HEK293T (cell line): Measurements from ENCODE around the gene PRKG1.

ENCODE experiments used
- ARNT ChIP-seq: fragments of 450-650 bp; IDR thresholded peaks from 2 replicates; pipeline ENCODE4 v1.6.1; 2017; ENCODE audit warnings: mild to moderate bottlenecking
- BHLHE40 ChIP-seq: fragments of 450-650 bp; IDR thresholded peaks from 2 replicates; pipeline ENCODE4 v1.6.1; 2016; ENCODE audit warnings: mild to moderate bottlenecking, moderate library complexity, borderline replicate concordance
- CTBP1 ChIP-seq: fragments of 450-650 bp; IDR thresholded peaks from 2 replicates; pipeline ENCODE4 v1.6.1; 2016; ENCODE audit warnings: borderline replicate concordance
- ELF4 ChIP-seq: fragments of 450-650 bp; IDR thresholded peaks from 2 replicates; pipeline ENCODE4 v1.6.1; 2017; ENCODE audit warnings: antibody characterized with exemption
- FOXA1 ChIP-seq: fragments of 450-650 bp; IDR thresholded peaks from 2 replicates; pipeline ENCODE4 v1.6.1; 2016; ENCODE audit warnings: mild to moderate bottlenecking
- FOXK2 ChIP-seq: fragments of 450-650 bp; IDR thresholded peaks from 2 replicates; pipeline ENCODE4 v1.6.1; 2016; ENCODE audit warnings: mild to moderate bottlenecking
- FOXM1 ChIP-seq: fragments of 450-650 bp; IDR thresholded peaks from 2 replicates; pipeline ENCODE4 v1.6.1; 2017; ENCODE audit warnings: mild to moderate bottlenecking, borderline replicate concordance
- HDGF ChIP-seq: fragments of 450-650 bp; IDR thresholded peaks from 2 replicates; pipeline ENCODE4 v1.6.1; 2017; ENCODE audit warnings: antibody characterized with exemption, borderline replicate concordance
- LEF1 ChIP-seq: fragments of 450-650 bp; IDR thresholded peaks from 2 replicates; pipeline ENCODE4 v1.6.1; 2017; ENCODE audit warnings: mild to moderate bottlenecking, borderline replicate concordance
- NFRKB ChIP-seq: fragments of 450-650 bp; IDR thresholded peaks from 2 replicates; pipeline ENCODE4 v1.6.1; 2016; ENCODE audit warnings: mild to moderate bottlenecking, moderate library complexity
- SP1 ChIP-seq: fragments of 450-650 bp; IDR thresholded peaks from 2 replicates; pipeline ENCODE4 v1.6.1; 2017
- SUZ12 ChIP-seq: fragments of 450-650 bp; IDR thresholded peaks from 2 replicates; pipeline ENCODE4 v1.6.1; 2016; ENCODE audit warnings: mild to moderate bottlenecking

DNA sequence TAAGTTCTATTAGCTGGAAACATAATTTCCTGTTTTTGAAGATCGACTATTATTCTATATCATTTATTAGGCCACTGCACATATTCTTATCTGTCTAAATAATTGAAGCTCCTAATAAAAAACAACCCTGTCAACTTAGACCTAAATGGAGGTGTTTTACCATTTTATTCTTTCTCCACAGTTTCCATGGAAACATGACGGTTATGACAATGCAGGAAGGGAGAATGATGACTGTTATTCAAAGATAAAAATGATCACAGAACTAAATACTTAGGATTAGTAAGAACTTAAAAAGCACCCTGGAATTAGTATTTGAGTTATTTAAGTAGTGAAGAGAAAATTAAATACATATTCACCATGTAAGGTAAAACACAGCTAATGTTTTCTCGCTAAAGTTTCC, 1119.9 kb downstream of the PRKG1 start:
- TF ChIP-seq SP1: no peak
- TF ChIP-seq BHLHE40: no peak
- no peak for TF ChIP-seq SUZ12
- no peak for TF ChIP-seq ELF4
- no peak for TF ChIP-seq FOXM1
- TF ChIP-seq FOXA1: no peak
- no peak for TF ChIP-seq FOXK2
- TF ChIP-seq CTBP1: no peak
- TF ChIP-seq LEF1: no peak
- no peak for TF ChIP-seq ARNT
- no peak for TF ChIP-seq HDGF
- no peak for TF ChIP-seq NFRKB
